WERI-Rb-1 (cell line): ENCODE measurements around the gene TPSG1.

ENCODE experiments used
- DNase-seq: peaks from one replicate; pipeline ENCODE4 v3.0.0-alpha.2; 2020
- H3K27ac ChIP-seq: fragments of 250-450 bp; sonication (Bioruptor Pico); 2 replicates; pipeline ENCODE4 v1.5.1; 2020; ENCODE audit warnings: mild to moderate bottlenecking, moderate library complexity
- H3K27me3 ChIP-seq: fragments of 250-450 bp; sonication (Bioruptor Pico); 2 replicates; pipeline ENCODE4 v1.5.1; 2021; ENCODE audit warnings: mild to moderate bottlenecking, low read depth, moderate library complexity; ENCODE audit not compliant: insufficient read depth, severe bottlenecking
- H3K36me3 ChIP-seq: fragments of 250-450 bp; sonication (Bioruptor Pico); 2 replicates; pipeline ENCODE4 v1.5.1; 2020; ENCODE audit warnings: mild to moderate bottlenecking, moderate library complexity
- H3K4me3 ChIP-seq: 2 replicates; pipeline ENCODE4 v1.5.1; 2011; ENCODE audit warnings: low read depth, mild to moderate bottlenecking, control low read depth, low read length
- H3K9me3 ChIP-seq: fragments of 250-450 bp; sonication (Bioruptor Pico); 2 replicates; pipeline ENCODE4 v1.5.1; 2021; ENCODE audit warnings: mild to moderate bottlenecking, moderate library complexity; ENCODE audit not compliant: severe bottlenecking
- CTCF ChIP-seq: IDR thresholded peaks from 2 replicates; pipeline ENCODE4 v1.5.1; 2011; ENCODE audit warnings: low read depth, mild to moderate bottlenecking, control low read depth, inconsistent platforms, low read length

Gene TPSG1

GRCh38 chr16:1265826-1266225 lies 40.8 kb upstream of the TPSG1 start:
- Histone ChIP-seq H3K9me3 (no peaks in the 10 kb centered on the region), H3K27ac (no peak overlapping the region), H3K27me3 (no peaks in the 10 kb centered on the region), H3K4me3 (no peak overlapping the region), H3K36me3 (no peaks in the 10 kb centered on the region)
- DNase-seq = no peak
- no peak for TF ChIP-seq CTCF

GRCh38 chr16:1265090-1265630 lies 40.1 kb upstream of the TPSG1 start:
- TF ChIP-seq CTCF = no peak
- Histone ChIP-seq H3K9me3 (no peaks in the 10 kb centered on the region), H3K36me3 (no peaks in the 10 kb centered on the region), H3K27ac (no peak overlapping the region), H3K4me3 (no peak overlapping the region), H3K27me3 (no peaks in the 10 kb centered on the region)
- no peak for DNase-seq

- Histone ChIP-seq H3K4me3 (no peak overlapping the region), H3K9me3 (no peaks in the 10 kb centered on the region), H3K27me3 (no peaks in the 10 kb centered on the region), H3K27ac (no peak overlapping the region), H3K36me3 (no peaks in the 10 kb centered on the region)
- TF ChIP-seq CTCF = no peak
- DNase-seq = no peak
These were observed 39.4 kb upstream of the TPSG1 start for GRCh38 chr16:1264345-1265089.

GRCh38 chr16:1263591-1264344 lies 38.7 kb upstream of the TPSG1 start:
- Histone ChIP-seq H3K27me3 (no peaks in the 10 kb centered on the region), H3K27ac (no peak overlapping the region), H3K36me3 (no peaks in the 10 kb centered on the region), H3K4me3 (no peak overlapping the region), H3K9me3 (no peaks in the 10 kb centered on the region)
- TF ChIP-seq CTCF = no peak
- DNase-seq = no peak

GRCh38 chr16:1262846-1263221 lies 37.8 kb upstream of the TPSG1 start:
- Histone ChIP-seq H3K9me3 (no peaks in the 10 kb centered on the region), H3K27ac (no peak overlapping the region), H3K36me3 (no peaks in the 10 kb centered on the region), H3K27me3 (no peaks in the 10 kb centered on the region), H3K4me3 (no peak overlapping the region)
- no peak for TF ChIP-seq CTCF
- no peak for DNase-seq
